SK-N-MC (cell line): ENCODE measurements around the gene GPX5.

Experiments used
- DNase-seq: peaks from one replicate; pipeline ENCODE4 v3.0.0-alpha.2; 2011; ENCODE audit warnings: low read depth, low spot score
- H3K27ac ChIP-seq: fragments of 200-600 bp; sonication (generic); 2 replicates; pipeline ENCODE4 v1.5.1; 2016; ENCODE audit warnings: mixed run types
- H3K36me3 ChIP-seq: fragments of 200-600 bp; sonication (generic); 2 replicates; pipeline ENCODE4 v1.6.1; 2017; ENCODE audit warnings: antibody characterized with exemption, low read length, mixed read lengths; ENCODE audit not compliant: insufficient read depth
- H3K4me3 ChIP-seq: fragments of 200-600 bp; sonication (generic); 2 replicates; pipeline ENCODE4 v1.5.1; 2016
- H3K9ac ChIP-seq: fragments of 200-600 bp; sonication (generic); 2 replicates; pipeline ENCODE4 v1.8.0; 2017; ENCODE audit warnings: mixed run types, mixed read lengths; ENCODE audit not compliant: insufficient read length
- H3K9me3 ChIP-seq: fragments of 200-600 bp; sonication (generic); 2 replicates; pipeline ENCODE4 v1.6.1; 2017; ENCODE audit warnings: low read depth, mild to moderate bottlenecking, antibody characterized with exemption, low read length, moderate library complexity, mixed read lengths
- EZH2 ChIP-seq: fragments of 200-600 bp; sonication (generic); IDR thresholded peaks from one replicate; pipeline ENCODE4 v1.6.1; 2017; ENCODE audit warnings: antibody characterized with exemption
- FOXP2 ChIP-seq: optimal IDR thresholded peaks from 2 replicates; pipeline ENCODE3; 2011; ENCODE audit warnings: mild to moderate bottlenecking, moderate library complexity; ENCODE audit not compliant: insufficient read depth; ENCODE audit errors: extremely low read length, control extremely low read depth
- POLR2AphosphoS5 ChIP-seq: IDR thresholded peaks from 2 replicates; pipeline ENCODE4 v1.6.1; 2012; ENCODE audit warnings: mild to moderate bottlenecking, low read depth, low read length, borderline replicate concordance

GPX5 gene

GRCh38 chr6:28551891-28552666, 26.4 kb downstream of the GPX5 start:
- H3K9me3 ChIP-seq, result no peaks in the 10 kb centered on the region
- H3K36me3 ChIP-seq, result no peaks in the 10 kb centered on the region
- H3K4me3 ChIP-seq, result no peak overlapping the region
- H3K9ac ChIP-seq, result no peak overlapping the region
- no peak for TF ChIP-seq EZH2
- TF ChIP-seq POLR2AphosphoS5, result no peak
- TF ChIP-seq FOXP2, result no peak
- no peak for DNase-seq
- H3K27ac ChIP-seq, result no peak overlapping the region

- TF ChIP-seq EZH2, result no peak
- no peak for TF ChIP-seq POLR2AphosphoS5
- TF ChIP-seq FOXP2, result no peak
- H3K4me3 ChIP-seq, result no peak overlapping the region
Measured at GRCh38 chr6:28553384-28553985, 27.8 kb downstream of the GPX5 start.

GRCh38 chr6:28553986-28554881, 28.6 kb downstream of the GPX5 start:
- Histone ChIP-seq H3K36me3 (no peaks in the 10 kb centered on the region), H3K27ac (no peak overlapping the region), H3K9me3 (no peaks in the 10 kb centered on the region), H3K4me3 (no peak overlapping the region), H3K9ac (no peak overlapping the region)
- DNase-seq, result no peak
- TF ChIP-seq EZH2 (no peak), FOXP2 (no peak), POLR2AphosphoS5 (no peak)

More at GRCh38 chr6:28553384-28553985, 27.8 kb downstream of the GPX5 start:
- Histone ChIP-seq H3K9me3 (no peaks in the 10 kb centered on the region), H3K27ac (no peak overlapping the region), H3K36me3 (no peaks in the 10 kb centered on the region), H3K9ac (no peak overlapping the region)
- no peak for DNase-seq

- Histone ChIP-seq H3K9me3 (no peaks in the 10 kb centered on the region), H3K4me3 (no peak overlapping the region), H3K27ac (no peak overlapping the region), H3K9ac (no peak overlapping the region), H3K36me3 (no peaks in the 10 kb centered on the region)
- TF ChIP-seq FOXP2 (no peak), EZH2 (no peak), POLR2AphosphoS5 (no peak)
- DNase-seq, result no peak
Measured at GRCh38 chr6:28555136-28555535, 29.5 kb downstream of the GPX5 start.

- TF ChIP-seq POLR2AphosphoS5 (no peak), EZH2 (no peak), FOXP2 (no peak)
- H3K27ac ChIP-seq, result no peak overlapping the region
- no peaks in the 10 kb centered on the region for H3K9me3 ChIP-seq
- no peaks in the 10 kb centered on the region for H3K36me3 ChIP-seq
- no peak for DNase-seq
- no peak overlapping the region for H3K4me3 ChIP-seq
- H3K9ac ChIP-seq, result no peak overlapping the region
Measured at GRCh38 chr6:28558629-28559028, 32.9 kb downstream of the GPX5 start.

- Histone ChIP-seq H3K27ac (no peak overlapping the region), H3K36me3 (no peaks in the 10 kb centered on the region), H3K9ac (no peak overlapping the region), H3K9me3 (no peaks in the 10 kb centered on the region), H3K4me3 (no peak overlapping the region)
- TF ChIP-seq POLR2AphosphoS5, result no peak
- no peak for TF ChIP-seq EZH2
- no peak for TF ChIP-seq FOXP2
- DNase-seq, result no peak
Measured at GRCh38 chr6:28563430-28564095, 37.9 kb downstream of the GPX5 start.

- H3K36me3 ChIP-seq, result no peaks in the 10 kb centered on the region
- no peak for DNase-seq
- H3K4me3 ChIP-seq, result no peak overlapping the region
- H3K9me3 ChIP-seq, result no peaks in the 10 kb centered on the region
- no peak overlapping the region for H3K9ac ChIP-seq
- no peak overlapping the region for H3K27ac ChIP-seq
- no peak for TF ChIP-seq POLR2AphosphoS5
- TF ChIP-seq EZH2, result no peak
- TF ChIP-seq FOXP2, result no peak
Measured at GRCh38 chr6:28565823-28566526, 40.3 kb downstream of the GPX5 start.

GRCh38 chr6:28566527-28567252, 41.0 kb downstream of the GPX5 start:
- TF ChIP-seq POLR2AphosphoS5 (no peak), FOXP2 (no peak), EZH2 (no peak)
- Histone ChIP-seq H3K9me3 (no peaks in the 10 kb centered on the region), H3K9ac (no peak overlapping the region), H3K36me3 (no peaks in the 10 kb centered on the region), H3K27ac (no peak overlapping the region), H3K4me3 (no peak overlapping the region)
- no peak for DNase-seq
